Esophagus muscularis mucosa (tissue), 4 donors: ENCODE data around the gene TNF.
"Not testable (repeated sequence)": the region's sequence is repeated elsewhere in the genome, so short reads cannot be mapped to it uniquely, and the experiment has no call there.

Experiments used
- EP300 ChIP-seq: sonication (generic); formaldehyde crosslinking; IDR thresholded peaks from one replicate; pipeline ENCODE4 v1.6.1; 2017; ENCODE audit warnings: antibody characterized with exemption
- POLR2A ChIP-seq: fragments of 450-650 bp; IDR thresholded peaks from one replicate; pipeline ENCODE4 v1.6.1; 2017; ENCODE audit warnings: antibody characterized with exemption, moderate library complexity, mild to moderate bottlenecking, low read depth
- POLR2AphosphoS5 ChIP-seq, 2 donors: sonication (generic); formaldehyde crosslinking; IDR thresholded peaks; one replicate each; pipeline ENCODE4 v1.6.1; 2017; ENCODE audit warnings: antibody characterized with exemption in 2 of 2
- TF ChIP-seq, protein P1 (sequence below), 3 experiments: fragments of 200-600 bp in 2 of 3; fragments of 450-650 bp in 1 of 3; sonication (generic) in 2 of 3; IDR thresholded peaks; one replicate each; pipeline ENCODE4 v1.5.1; 2017 to 2019; ENCODE audit warnings: antibody characterized with exemption in 3 of 3, mild to moderate bottlenecking in 2 of 3, moderate library complexity in 1 of 3

GRCh38 chr6:31590691-31591090, 15.3 kb downstream of the TNF start:
- TF ChIP-seq, protein P1, sequence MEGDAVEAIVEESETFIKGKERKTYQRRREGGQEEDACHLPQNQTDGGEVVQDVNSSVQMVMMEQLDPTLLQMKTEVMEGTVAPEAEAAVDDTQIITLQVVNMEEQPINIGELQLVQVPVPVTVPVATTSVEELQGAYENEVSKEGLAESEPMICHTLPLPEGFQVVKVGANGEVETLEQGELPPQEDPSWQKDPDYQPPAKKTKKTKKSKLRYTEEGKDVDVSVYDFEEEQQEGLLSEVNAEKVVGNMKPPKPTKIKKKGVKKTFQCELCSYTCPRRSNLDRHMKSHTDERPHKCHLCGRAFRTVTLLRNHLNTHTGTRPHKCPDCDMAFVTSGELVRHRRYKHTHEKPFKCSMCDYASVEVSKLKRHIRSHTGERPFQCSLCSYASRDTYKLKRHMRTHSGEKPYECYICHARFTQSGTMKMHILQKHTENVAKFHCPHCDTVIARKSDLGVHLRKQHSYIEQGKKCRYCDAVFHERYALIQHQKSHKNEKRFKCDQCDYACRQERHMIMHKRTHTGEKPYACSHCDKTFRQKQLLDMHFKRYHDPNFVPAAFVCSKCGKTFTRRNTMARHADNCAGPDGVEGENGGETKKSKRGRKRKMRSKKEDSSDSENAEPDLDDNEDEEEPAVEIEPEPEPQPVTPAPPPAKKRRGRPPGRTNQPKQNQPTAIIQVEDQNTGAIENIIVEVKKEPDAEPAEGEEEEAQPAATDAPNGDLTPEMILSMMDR (IDR thresholded peaks at IDR 0.05): not testable (repeated sequence)
- not testable (repeated sequence) for TF ChIP-seq POLR2AphosphoS5 (IDR thresholded peaks at IDR 0.05); POLR2A; EP300
